Spinal cord (tissue), 10 donors: Measurements from ENCODE around the gene SESN1. TPM values are rescaled to one million over a fixed set of nuclear protein-coding genes. Genes with fewer than 3 reads are reported as not detected.

Source experiments
- DNase-seq, 6 donors: peaks; one replicate each; pipeline versions ENCODE4 v3.0.0 to v3.0.0-alpha.2; 2013 to 2015; ENCODE audit warnings: low spot score in 6 of 6, low read depth in 4 of 6
- H3K27ac ChIP-seq: one replicate; pipeline ENCODE4 v1.5.1; 2013; ENCODE audit warnings: low read depth, low read length, control low read depth
- H3K27me3 ChIP-seq: one replicate; pipeline ENCODE4 v1.6.1; 2013; ENCODE audit warnings: low read length; ENCODE audit not compliant: control insufficient read depth, insufficient read depth
- H3K36me3 ChIP-seq: one replicate; pipeline ENCODE4 v1.6.1; 2013; ENCODE audit warnings: low read length; ENCODE audit not compliant: control insufficient read depth, insufficient read depth
- H3K4me1 ChIP-seq: one replicate; pipeline ENCODE4 v1.6.1; 2013; ENCODE audit warnings: low read length; ENCODE audit not compliant: control insufficient read depth, insufficient read depth
- H3K4me3 ChIP-seq: one replicate; pipeline ENCODE4 v1.5.1; 2013; ENCODE audit warnings: low read depth, low read length, control low read depth
- H3K9me3 ChIP-seq: one replicate; pipeline ENCODE4 v1.6.1; 2013; ENCODE audit warnings: low read length; ENCODE audit not compliant: control insufficient read depth, insufficient read depth
- WGBS: methylation state at CpG from one replicate; pipeline ENCODE4 v1.1.5; 2013; ENCODE audit warnings: missing lambda C conversion rate; ENCODE audit not compliant: insufficient coverage; 5-methylcytosine and 5-hydroxymethylcytosine counted together
- polyA plus RNA-seq, 2 donors: library from polyadenylated mRNA; unstranded; fragments of 120-200 nt; gene quantifications; one replicate each; pipeline ENCODE4 v1.2.1, GENCODE V29; 2013; ENCODE audit not compliant: insufficient read length in 2 of 2
- total RNA-seq, 2 donors: library from RNA; depleted of rRNA in 1 of 2; stranded (reverse); fragments of 120-200 nt in 1 of 2; fragments of >200 nt in 1 of 2; gene quantifications; one replicate each; pipeline versions ENCODE4 v1.2.3 to v1.2.4, GENCODE V29; 2013 to 2014
- donor health status: healthy.

SESN1 gene
- total and polyA plus RNA-seq, 4 donors, result 25.3 to 68.6 (median 43.4) TPM

- Histone ChIP-seq H3K4me1 (no peaks in the 10 kb centered on the region), H3K27ac (no peak overlapping the region), H3K27me3 (no peaks in the 10 kb centered on the region), H3K9me3 (no peaks in the 10 kb centered on the region), H3K4me3 (no peak overlapping the region), H3K36me3 (no peaks in the 10 kb centered on the region)
- peak in 1 of 6 donors; percentile 59 for DNase-seq
- no CpG with 5 or more reads among the region's 4 CpGs for WGBS
Measured at GRCh38 chr6:109024784-109025183, 69.9 kb downstream of the SESN1 start.

- Histone ChIP-seq H3K9me3 (no peaks in the 10 kb centered on the region), H3K4me1 (no peaks in the 10 kb centered on the region), H3K27ac (no peak overlapping the region), H3K4me3 (no peak overlapping the region), H3K36me3 (no peaks in the 10 kb centered on the region), H3K27me3 (no peaks in the 10 kb centered on the region)
- no CpG with 5 or more reads among the region's 2 CpGs for WGBS
- no peak for DNase-seq
Measured at GRCh38 chr6:109024368-109024767, 70.3 kb downstream of the SESN1 start.

DNA sequence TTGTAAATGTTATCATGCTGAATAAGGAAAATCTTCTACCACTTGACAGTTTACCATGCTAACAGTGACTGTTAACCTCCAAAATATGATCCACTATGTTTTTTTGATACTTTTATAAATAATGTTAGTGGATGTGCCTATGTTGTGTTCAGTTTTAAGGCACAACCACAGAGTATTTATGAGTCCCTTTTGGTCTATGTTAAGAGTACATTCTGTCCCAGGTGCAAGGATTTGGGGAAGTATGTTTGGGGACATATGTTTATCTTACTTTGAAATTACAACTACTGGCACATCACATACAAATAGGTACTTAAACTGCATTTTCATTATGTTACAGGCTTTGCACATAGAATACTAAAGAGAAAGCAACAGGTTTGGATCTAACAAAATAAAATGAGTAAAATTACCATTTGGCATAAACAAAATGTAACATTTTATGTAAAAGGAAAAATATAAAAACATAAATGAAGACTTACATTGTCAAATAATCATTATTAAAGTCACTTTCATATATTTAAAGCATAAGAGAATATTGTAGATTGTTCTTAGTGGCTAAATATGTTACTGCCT, 71.2 kb downstream of the SESN1 start:
- Histone ChIP-seq H3K36me3 (no peaks in the 10 kb centered on the region), H3K27me3 (no peaks in the 10 kb centered on the region), H3K4me1 (no peaks in the 10 kb centered on the region), H3K4me3 (no peak overlapping the region), H3K27ac (no peak overlapping the region), H3K9me3 (no peaks in the 10 kb centered on the region)
- no peak for DNase-seq

DNA sequence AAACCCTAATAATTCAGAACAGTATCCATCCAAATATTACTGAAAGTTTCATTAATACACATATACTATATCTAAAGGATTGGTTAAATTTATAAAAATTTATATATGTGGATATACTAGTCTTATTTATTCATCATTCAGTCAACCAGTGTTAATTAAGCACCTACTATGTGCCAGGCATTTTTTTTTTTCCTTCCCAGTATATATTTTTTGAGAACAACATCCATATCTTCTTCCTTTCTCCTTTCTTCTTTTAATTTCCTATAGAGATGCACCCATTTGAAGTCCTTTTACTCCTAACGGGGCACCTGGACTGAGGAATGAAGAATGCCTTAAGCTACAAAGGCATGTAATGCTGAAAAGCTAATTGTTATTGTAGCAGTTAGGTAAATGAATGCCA, 72.8 kb downstream of the SESN1 start:
- Histone ChIP-seq H3K27ac (no peak overlapping the region), H3K27me3 (no peaks in the 10 kb centered on the region), H3K4me1 (no peaks in the 10 kb centered on the region), H3K4me3 (no peak overlapping the region), H3K9me3 (no peaks in the 10 kb centered on the region), H3K36me3 (no peaks in the 10 kb centered on the region)
- WGBS, result no CpG with 5 or more reads among the region's 1 CpG
- DNase-seq, result no peak

GRCh38 chr6:109019911-109020310, 74.7 kb downstream of the SESN1 start:
- WGBS, result no CpG with 5 or more reads among the region's 1 CpG
- no peak overlapping the region for H3K27ac ChIP-seq
- H3K27me3 ChIP-seq, result no peaks in the 10 kb centered on the region
- H3K9me3 ChIP-seq, result no peaks in the 10 kb centered on the region
- H3K4me3 ChIP-seq, result no peak overlapping the region
- H3K36me3 ChIP-seq, result no peaks in the 10 kb centered on the region
- H3K4me1 ChIP-seq, result no peaks in the 10 kb centered on the region
- DNase-seq, result no peak

- H3K4me1 ChIP-seq, result no peaks in the 10 kb centered on the region
- H3K4me3 ChIP-seq, result no peak overlapping the region
- H3K9me3 ChIP-seq, result no peaks in the 10 kb centered on the region
- no peaks in the 10 kb centered on the region for H3K27me3 ChIP-seq
- no peak overlapping the region for H3K27ac ChIP-seq
- DNase-seq, result no peak
- H3K36me3 ChIP-seq, result no peaks in the 10 kb centered on the region
Measured at GRCh38 chr6:109015176-109015575, 79.5 kb downstream of the SESN1 start.

GRCh38 chr6:109014606-109015005, 80.0 kb downstream of the SESN1 start:
- H3K4me1 ChIP-seq, result no peaks in the 10 kb centered on the region
- no peak for DNase-seq
- no peak overlapping the region for H3K4me3 ChIP-seq
- H3K27ac ChIP-seq, result no peak overlapping the region
- no peaks in the 10 kb centered on the region for H3K9me3 ChIP-seq
- no CpG with 5 or more reads among the region's 2 CpGs for WGBS
- H3K27me3 ChIP-seq, result no peaks in the 10 kb centered on the region
- H3K36me3 ChIP-seq, result no peaks in the 10 kb centered on the region

DNA sequence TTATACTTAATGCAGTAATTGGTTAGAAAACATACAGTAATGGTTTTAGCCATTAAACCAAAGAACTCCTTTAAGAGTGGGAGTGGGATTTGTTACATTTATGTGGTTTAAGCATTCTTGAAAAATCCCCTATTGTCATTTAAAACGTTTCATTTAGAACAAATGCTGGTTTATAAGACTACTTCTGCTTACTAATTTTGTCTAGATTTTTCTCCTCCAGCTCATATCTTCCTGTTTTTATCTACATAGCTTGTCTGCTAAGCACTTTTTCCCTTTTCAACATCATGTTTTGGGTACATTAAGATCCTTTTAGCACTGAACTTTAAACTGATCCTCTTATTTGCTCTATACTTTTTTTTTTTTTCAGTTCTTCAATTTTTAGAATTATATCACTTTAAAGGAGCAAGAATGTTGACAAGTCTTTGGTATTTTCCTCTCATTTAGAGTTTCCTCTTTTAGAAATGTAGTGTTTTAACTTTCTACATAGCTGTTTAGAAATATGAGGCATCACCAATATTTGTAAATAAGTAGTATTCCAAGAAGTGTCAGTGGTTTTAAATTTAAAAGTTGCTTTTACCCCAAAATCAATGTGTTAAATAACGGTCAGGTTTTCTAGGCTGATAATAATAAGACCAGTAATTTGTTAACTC, 80.9 kb downstream of the SESN1 start:
- no peak overlapping the region for H3K27ac ChIP-seq
- H3K36me3 ChIP-seq, result no peaks in the 10 kb centered on the region
- WGBS, result no CpG with 5 or more reads among the region's 2 CpGs
- peaks cover 3% of the 10 kb centered on the region for H3K4me1 ChIP-seq
- H3K9me3 ChIP-seq, result no peaks in the 10 kb centered on the region
- H3K27me3 ChIP-seq, result no peaks in the 10 kb centered on the region
- no peak overlapping the region for H3K4me3 ChIP-seq
- no peak for DNase-seq

DNA sequence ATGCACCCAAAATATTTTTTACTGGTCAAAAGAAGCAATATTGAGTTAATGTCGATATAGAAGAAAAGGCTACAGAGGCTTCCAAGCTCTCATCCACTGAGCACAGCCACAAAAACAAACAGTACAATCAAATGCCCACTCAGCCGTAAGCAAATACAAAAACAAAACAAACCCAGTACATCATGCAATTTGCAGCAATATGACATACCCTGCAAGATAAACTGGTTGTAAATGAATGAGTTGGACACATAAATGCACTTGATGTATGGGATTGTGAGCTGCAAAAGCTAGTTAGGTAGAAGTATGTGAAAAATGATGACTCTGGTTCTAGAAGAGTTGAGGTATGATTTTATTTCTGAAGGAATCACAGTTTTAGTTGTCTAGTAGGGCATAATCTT, 83.9 kb downstream of the SESN1 start:
- Histone ChIP-seq H3K4me3 (no peak overlapping the region), H3K9me3 (no peaks in the 10 kb centered on the region)

GRCh38 chr6:109009962-109010704, 84.5 kb downstream of the SESN1 start:
- Histone ChIP-seq H3K36me3 (no peaks in the 10 kb centered on the region), H3K4me3 (peak overlapping the region; percentile 78), H3K9me3 (no peaks in the 10 kb centered on the region), H3K27me3 (no peaks in the 10 kb centered on the region), H3K4me1 (peaks cover 4% of the 10 kb centered on the region), H3K27ac (peak overlapping the region; percentile 77)
- 5% methylated on average over 6 of the region's 10 CpGs for WGBS
- DNase-seq, result no peak

More for the DNA sequence above, 83.9 kb downstream of the SESN1 start:
- no CpG with 5 or more reads among the region's 2 CpGs for WGBS
- DNase-seq, result no peak
- peaks cover 4% of the 10 kb centered on the region for H3K4me1 ChIP-seq
- no peaks in the 10 kb centered on the region for H3K36me3 ChIP-seq
- H3K27ac ChIP-seq, result no peak overlapping the region
- no peaks in the 10 kb centered on the region for H3K27me3 ChIP-seq
